Fibroblast of mammary gland (primary cell): ENCODE results near the gene TNC.

Experiments used
- DNase-seq: peaks from one replicate; pipeline ENCODE4 v3.0.0-alpha.2; 2010; ENCODE audit warnings: low read depth
- H3K4me3 ChIP-seq: 2 replicates; pipeline ENCODE4 v1.5.1; 2011; ENCODE audit warnings: low read depth, mild to moderate bottlenecking, low read length, moderate library complexity; ENCODE audit not compliant: control insufficient read depth
- CTCF ChIP-seq: conservative IDR thresholded peaks from 2 replicates; pipeline ENCODE4 v1.5.1; 2011; ENCODE audit warnings: low read depth, low read length, inconsistent platforms; ENCODE audit not compliant: control insufficient read depth, insufficient read depth

Gene TNC

GRCh38 chr9:115085773-115086377 lies 32.1 kb downstream of the TNC start:
- TF ChIP-seq CTCF, result no peak
- no peak for DNase-seq
- H3K4me3 ChIP-seq, result no peak overlapping the region

GRCh38 chr9:115084709-115085108 lies 33.2 kb downstream of the TNC start:
- DNase-seq, result no peak

GRCh38 chr9:115084157-115084556 lies 33.8 kb downstream of the TNC start:
- TF ChIP-seq CTCF, result no peak

More at GRCh38 chr9:115084709-115085108, 33.2 kb downstream of the TNC start:
- H3K4me3 ChIP-seq, result no peak overlapping the region
- no peak for TF ChIP-seq CTCF

GRCh38 chr9:115080242-115080641 lies 37.7 kb downstream of the TNC start:
- H3K4me3 ChIP-seq, result no peak overlapping the region
- DNase-seq, result no peak
- no peak for TF ChIP-seq CTCF

More at GRCh38 chr9:115084157-115084556, 33.8 kb downstream of the TNC start:
- H3K4me3 ChIP-seq, result no peak overlapping the region
- no peak for DNase-seq

GRCh38 chr9:115079156-115079555 lies 38.8 kb downstream of the TNC start:
- no peak for TF ChIP-seq CTCF
- no peak for DNase-seq
- no peak overlapping the region for H3K4me3 ChIP-seq

- H3K4me3 ChIP-seq, result no peak overlapping the region
- no peak for TF ChIP-seq CTCF
- no peak for DNase-seq
Measured at GRCh38 chr9:115073456-115073855, 44.5 kb downstream of the TNC start.

GRCh38 chr9:115071176-115071575 lies 46.8 kb downstream of the TNC start:
- no peak for DNase-seq
- no peak overlapping the region for H3K4me3 ChIP-seq
- no peak for TF ChIP-seq CTCF
